Urinary bladder (tissue), 4 donors: ENCODE results near the gene RBMS3. TPM values are rescaled to one million over a fixed set of nuclear protein-coding genes. Genes with fewer than 3 reads are reported as not detected.

Experiments
- DNase-seq: peaks from one replicate; pipeline ENCODE4 v3.0.0-alpha.2; 2015; ENCODE audit errors: extremely low spot score
- H3K27ac ChIP-seq: one replicate; pipeline ENCODE4 v1.5.1; 2013; ENCODE audit warnings: low read depth, mild to moderate bottlenecking, moderate library complexity
- H3K36me3 ChIP-seq: one replicate; pipeline ENCODE4 v1.6.1; 2013; ENCODE audit warnings: mild to moderate bottlenecking, moderate library complexity; ENCODE audit not compliant: insufficient read depth
- H3K4me1 ChIP-seq: one replicate; pipeline ENCODE4 v1.6.1; 2013; ENCODE audit warnings: mild to moderate bottlenecking, moderate library complexity; ENCODE audit not compliant: insufficient read depth
- H3K4me3 ChIP-seq: one replicate; pipeline ENCODE4 v1.5.1; 2013; ENCODE audit warnings: low read depth, low read length
- WGBS: extraction: QIAGEN DNeasy Blood & Tissue Kit; methylation state at CpG from one replicate; pipeline ENCODE4 v1.1.7; 2013; 5-methylcytosine and 5-hydroxymethylcytosine counted together
- polyA plus RNA-seq: library from polyadenylated mRNA; stranded (reverse); fragments of 200-250 nt; gene quantifications from one replicate; pipeline ENCODE4 v1.2.3, GENCODE V29; 2013
- total RNA-seq: library from RNA; depleted of rRNA; stranded (reverse); fragments of >200 nt; gene quantifications from one replicate; pipeline ENCODE4 v1.2.3, GENCODE V29; 2014
- donor health status: healthy with polysubstance abuse.
- donor health status: healthy.

Gene RBMS3
- total and polyA plus RNA-seq, 2 donors, result 10.6 to 136 TPM

GRCh38 chr3:29409409-29409808 lies 128.5 kb downstream of the RBMS3 start:
- no peaks in the 10 kb centered on the region for H3K36me3 ChIP-seq
- no peaks in the 10 kb centered on the region for H3K4me1 ChIP-seq
- no peak overlapping the region for H3K4me3 ChIP-seq
- no peak for DNase-seq
- H3K27ac ChIP-seq, result no peak overlapping the region
- 58% methylated on average over 2 of the region's 2 CpGs for WGBS

GRCh38 chr3:29410220-29410619 lies 129.3 kb downstream of the RBMS3 start:
- no peak overlapping the region for H3K27ac ChIP-seq
- H3K4me3 ChIP-seq, result no peak overlapping the region
- H3K4me1 ChIP-seq, result no peaks in the 10 kb centered on the region
- no peaks in the 10 kb centered on the region for H3K36me3 ChIP-seq
- WGBS, result 97% methylated on average over 3 of the region's 3 CpGs
- no peak for DNase-seq

- H3K36me3 ChIP-seq, result no peaks in the 10 kb centered on the region
- no peak overlapping the region for H3K4me3 ChIP-seq
- DNase-seq, result no peak
- 56% methylated on average over 3 of the region's 3 CpGs for WGBS
- no peak overlapping the region for H3K27ac ChIP-seq
- H3K4me1 ChIP-seq, result no peaks in the 10 kb centered on the region
These were observed 130.0 kb downstream of the RBMS3 start for GRCh38 chr3:29410660-29411405.

- no peaks in the 10 kb centered on the region for H3K36me3 ChIP-seq
- DNase-seq, result no peak
- H3K4me3 ChIP-seq, result no peak overlapping the region
- whole genome bisulfite sequencing, result 36% methylated on average over 1 of the region's 1 CpG
- H3K27ac ChIP-seq, result no peak overlapping the region
- no peaks in the 10 kb centered on the region for H3K4me1 ChIP-seq
These were observed 131.2 kb downstream of the RBMS3 start for GRCh38 chr3:29412110-29412509.

- 83% methylated on average over 11 of the region's 11 CpGs for WGBS
- Histone ChIP-seq H3K4me3 (no peak overlapping the region), H3K27ac (no peak overlapping the region), H3K36me3 (no peaks in the 10 kb centered on the region), H3K4me1 (no peaks in the 10 kb centered on the region)
- DNase-seq, result no peak
These were observed 133.8 kb downstream of the RBMS3 start for GRCh38 chr3:29414468-29415224.

GRCh38 chr3:29415482-29416223 lies 134.8 kb downstream of the RBMS3 start:
- Histone ChIP-seq H3K27ac (no peak overlapping the region), H3K36me3 (no peaks in the 10 kb centered on the region), H3K4me1 (no peaks in the 10 kb centered on the region), H3K4me3 (no peak overlapping the region)
- DNase-seq, result no peak
- 83% methylated on average over 3 of the region's 3 CpGs for WGBS

GRCh38 chr3:29416514-29416913 lies 135.6 kb downstream of the RBMS3 start:
- Histone ChIP-seq H3K4me3 (no peak overlapping the region), H3K27ac (no peak overlapping the region), H3K36me3 (no peaks in the 10 kb centered on the region), H3K4me1 (no peaks in the 10 kb centered on the region)
- no peak for DNase-seq
- WGBS, result 93% methylated on average over 2 of the region's 2 CpGs

- 91% methylated on average over 6 of the region's 6 CpGs for whole genome bisulfite sequencing
- DNase-seq, result no peak
- no peaks in the 10 kb centered on the region for H3K4me1 ChIP-seq
- H3K4me3 ChIP-seq, result no peak overlapping the region
- H3K36me3 ChIP-seq, result no peaks in the 10 kb centered on the region
- H3K27ac ChIP-seq, result no peak overlapping the region
These were observed 139.2 kb downstream of the RBMS3 start for GRCh38 chr3:29420106-29420505.

- no peak overlapping the region for H3K27ac ChIP-seq
- H3K36me3 ChIP-seq, result no peaks in the 10 kb centered on the region
- no peak for DNase-seq
- H3K4me1 ChIP-seq, result no peaks in the 10 kb centered on the region
- no peak overlapping the region for H3K4me3 ChIP-seq
- 95% methylated on average over 2 of the region's 2 CpGs for WGBS
These were observed 145.7 kb downstream of the RBMS3 start for GRCh38 chr3:29426302-29427226.

- H3K36me3 ChIP-seq, result no peaks in the 10 kb centered on the region
- no peak overlapping the region for H3K27ac ChIP-seq
- no peaks in the 10 kb centered on the region for H3K4me1 ChIP-seq
- no peak for DNase-seq
- no peak overlapping the region for H3K4me3 ChIP-seq
- 61% methylated on average over 7 of the region's 7 CpGs for WGBS
These were observed 146.6 kb downstream of the RBMS3 start for GRCh38 chr3:29427266-29428103.

- DNase-seq, result no peak
- Histone ChIP-seq H3K4me3 (no peak overlapping the region), H3K27ac (no peak overlapping the region), H3K4me1 (no peaks in the 10 kb centered on the region), H3K36me3 (no peaks in the 10 kb centered on the region)
- 55% methylated on average over 4 of the region's 4 CpGs for WGBS
These were observed 148.3 kb downstream of the RBMS3 start for GRCh38 chr3:29429055-29429679.

GRCh38 chr3:29430558-29430971 lies 149.7 kb downstream of the RBMS3 start:
- Histone ChIP-seq H3K27ac (no peak overlapping the region), H3K36me3 (no peaks in the 10 kb centered on the region), H3K4me1 (no peaks in the 10 kb centered on the region), H3K4me3 (no peak overlapping the region)
- DNase-seq, result no peak
- WGBS, result 27% methylated on average over 1 of the region's 1 CpG
